Common myeloid progenitor, CD34-positive (primary cell): ENCODE data around the gene KAZN.

Experiments
- CTCF ChIA-PET: fragments of 350-600 bp; sonication (Branson Sonifier 250); formaldehyde crosslinking; loops from one replicate; lab custom pipeline; 2021; ENCODE audit warnings: antibody characterized with exemption; lab: Charles Lee
- POLR2A ChIA-PET: fragments of 350-600 bp; sonication (Branson Sonifier 250); formaldehyde crosslinking; loops from one replicate; lab custom pipeline; 2021; ENCODE audit warnings: antibody characterized with exemption; lab: Charles Lee
- DNase-seq, 3 donors: peaks; one replicate each; pipeline versions ENCODE4 v3.0.0 to v3.0.0-alpha.2; 2013
- H3K27ac ChIP-seq, 2 experiments: 1 replicate in 1 of 2; 2 replicates in 1 of 2; pipeline ENCODE4 v1.7.0; 2013; ENCODE audit warnings: inconsistent platforms in 2 of 2, low read length in 2 of 2, mild to moderate bottlenecking in 2 of 2, low read depth in 1 of 2, moderate library complexity in 1 of 2; ENCODE audit not compliant: severe bottlenecking in 2 of 2, insufficient read depth in 1 of 2, poor library complexity in 1 of 2
- H3K27me3 ChIP-seq, 5 experiments: replicated peaks in 2 of 5; 1 replicate in 3 of 5; 2 replicates in 2 of 5; pipeline versions ENCODE4 v1.6.1 to v1.7.0; 2013; ENCODE audit warnings: low read length in 4 of 5, mild to moderate bottlenecking in 2 of 5, moderate library complexity in 2 of 5, inconsistent platforms in 1 of 5; ENCODE audit not compliant: insufficient read depth in 5 of 5, control insufficient read depth in 4 of 5
- H3K36me3 ChIP-seq, 4 experiments: 1 replicate in 2 of 4; 2 replicates in 2 of 4; pipeline versions ENCODE4 v1.6.1 to v1.7.0; 2013; ENCODE audit warnings: low read length in 3 of 4, control low read depth in 1 of 4, mild to moderate bottlenecking in 1 of 4; ENCODE audit not compliant: control insufficient read depth in 4 of 4, insufficient read depth in 4 of 4
- H3K4me1 ChIP-seq, 4 experiments: 1 replicate in 3 of 4; 2 replicates in 1 of 4; pipeline versions ENCODE4 v1.6.1 to v1.7.1; 2013; ENCODE audit warnings: low read length in 3 of 4, mild to moderate bottlenecking in 3 of 4, control low read depth in 1 of 4, inconsistent platforms in 1 of 4, moderate library complexity in 1 of 4; ENCODE audit not compliant: control insufficient read depth in 4 of 4, insufficient read depth in 4 of 4; ENCODE audit errors: control extremely low read depth in 1 of 4
- H3K4me3 ChIP-seq, 7 experiments: 1 replicate in 4 of 7; 2 replicates in 3 of 7; pipeline versions ENCODE4 v1.5.1 to v1.7.0; 2013; ENCODE audit warnings: mild to moderate bottlenecking in 7 of 7, low read length in 6 of 7, moderate library complexity in 6 of 7, inconsistent platforms in 2 of 7, low read depth in 2 of 7, control low read depth in 1 of 7; ENCODE audit not compliant: insufficient read depth in 4 of 7, control insufficient read depth in 1 of 7; ENCODE audit errors: extremely low read depth in 1 of 7
- H3K9me3 ChIP-seq, 5 experiments: 1 replicate in 4 of 5; 2 replicates in 1 of 5; pipeline versions ENCODE4 v1.6.1 to v1.7.1; 2013; ENCODE audit warnings: low read length in 4 of 5, mild to moderate bottlenecking in 2 of 5, inconsistent platforms in 1 of 5, low read depth in 1 of 5, moderate library complexity in 1 of 5; ENCODE audit not compliant: control insufficient read depth in 4 of 5, insufficient read depth in 2 of 5; ENCODE audit errors: control extremely low read depth in 1 of 5
- WGBS: methylation state at CpG from one replicate; pipeline ENCODE4 v1.1.5; 2013; ENCODE audit not compliant: insufficient coverage; 5-methylcytosine and 5-hydroxymethylcytosine counted together

The KAZN gene

GRCh38 chr1:14561014-14561693 is 37.3 kb upstream of the KAZN start:
- Histone ChIP-seq H3K27ac (no peak overlapping the region), H3K27me3 (peaks cover 3 to 18% (median 9%) of the 10 kb centered on the region in 5 experiments), H3K4me3 (no peak overlapping the region), H3K4me1 (no peaks in the 10 kb centered on the region), H3K36me3 (no peaks in the 10 kb centered on the region), H3K9me3 (peaks cover 0 to 7% (median under 1%) of the 10 kb centered on the region in 5 experiments)
- CTCF ChIA-PET = no interaction called here
- DNase-seq = no peak
- WGBS = 97% methylated on average over 6 of the region's 8 CpGs
- POLR2A ChIA-PET = no interaction called here

GRCh38 chr1:14565090-14565489 is 33.4 kb upstream of the KAZN start:
- WGBS = 80% methylated on average over 1 of the region's 2 CpGs
- Histone ChIP-seq H3K36me3 (no peaks in the 10 kb centered on the region), H3K9me3 (peaks cover 0 to 24% (median 5%) of the 10 kb centered on the region in 5 experiments), H3K27ac (no peak overlapping the region), H3K4me3 (no peak overlapping the region), H3K4me1 (peaks cover 0 to 8% (median 4%) of the 10 kb centered on the region in 4 experiments), H3K27me3 (peaks cover 0 to 6% (median 0%) of the 10 kb centered on the region in 5 experiments)
- ChIA-PET POLR2A (no interaction called here), CTCF (no interaction called here)
- DNase-seq = no peak

- Histone ChIP-seq H3K36me3 (no peaks in the 10 kb centered on the region), H3K27me3 (peaks cover 0 to 6% (median 0%) of the 10 kb centered on the region in 5 experiments), H3K9me3 (peaks cover 0 to 24% (median 5%) of the 10 kb centered on the region in 5 experiments), H3K27ac (no peak overlapping the region), H3K4me1 (peaks cover 0 to 8% (median 4%) of the 10 kb centered on the region in 4 experiments), H3K4me3 (no peak overlapping the region)
- ChIA-PET POLR2A (no interaction called here), CTCF (interaction anchor here (1.2 kb wide), 1 partner anchor 8 kb away, joined by 4 read pairs; no protein-coding TSS in a partner anchor)
- DNase-seq = no peak
- WGBS = no CpG with 5 or more reads among the region's 2 CpGs
Measured at GRCh38 chr1:14567056-14567455, 31.4 kb upstream of the KAZN start.

GRCh38 chr1:14567903-14568302 is 30.6 kb upstream of the KAZN start:
- H3K9me3 ChIP-seq = peaks cover 0 to 24% (median 5%) of the 10 kb centered on the region in 5 experiments
- DNase-seq = no peak
- peaks cover 0 to 8% (median 4%) of the 10 kb centered on the region in 4 experiments for H3K4me1 ChIP-seq
- H3K27me3 ChIP-seq = peaks cover 0 to 3% (median 2%) of the 10 kb centered on the region in 5 experiments
- WGBS = 96% methylated on average over 4 of the region's 5 CpGs
- no peaks in the 10 kb centered on the region for H3K36me3 ChIP-seq
- H3K27ac ChIP-seq = no peak overlapping the region
- H3K4me3 ChIP-seq = no peak overlapping the region
- POLR2A ChIA-PET = no interaction called here
- CTCF ChIA-PET = no interaction called here

GRCh38 chr1:14568716-14569355 is 29.6 kb upstream of the KAZN start:
- CTCF ChIA-PET = no interaction called here

GRCh38 chr1:14570514-14570913 is 28.0 kb upstream of the KAZN start:
- POLR2A ChIA-PET = no interaction called here
- CTCF ChIA-PET = interaction anchor here (0.5 kb wide), 1 partner anchor 470 kb away, joined by 5 read pairs; no protein-coding TSS in a partner anchor
- H3K36me3 ChIP-seq = no peaks in the 10 kb centered on the region
- peaks cover 2 to 24% (median 5%) of the 10 kb centered on the region in 5 experiments for H3K9me3 ChIP-seq
- no peak overlapping the region for H3K4me3 ChIP-seq
- peaks cover 0 to 10% (median 3%) of the 10 kb centered on the region in 5 experiments for H3K27me3 ChIP-seq
- 94% methylated on average over 7 of the region's 9 CpGs for WGBS
- peaks cover 0 to 8% (median 4%) of the 10 kb centered on the region in 4 experiments for H3K4me1 ChIP-seq
- DNase-seq = peak in 1 of 3 donors; percentile 1
- no peak overlapping the region for H3K27ac ChIP-seq

More at GRCh38 chr1:14568716-14569355, 29.6 kb upstream of the KAZN start:
- peaks cover 0 to 24% (median 5%) of the 10 kb centered on the region in 5 experiments for H3K9me3 ChIP-seq
- no peaks in the 10 kb centered on the region for H3K36me3 ChIP-seq
- 98% methylated on average over 5 of the region's 8 CpGs for WGBS
- POLR2A ChIA-PET = no interaction called here
- peaks cover 0 to 3% (median 0%) of the 10 kb centered on the region in 5 experiments for H3K27me3 ChIP-seq
- H3K4me3 ChIP-seq = no peak overlapping the region
- peaks cover 0 to 8% (median 4%) of the 10 kb centered on the region in 4 experiments for H3K4me1 ChIP-seq
- H3K27ac ChIP-seq = no peak overlapping the region
- peak in 2 of 3 donors; percentile 11 for DNase-seq
